Natural killer cell (primary cell): Measurements from ENCODE around the gene PIN4. TPM values are rescaled to one million over a fixed set of nuclear protein-coding genes. Genes with fewer than 3 reads are reported as not detected.

Source experiments
- ATAC-seq, 3 donors: fragments of 150-1000 bp in 2 of 3; fragments of 200-7000 bp in 1 of 3; cut with Tn5 transposase; 1 replicate in 1 of 3; 2 replicates in 2 of 3; pipeline ENCODE4 v1.10.0; 2021; ENCODE audit warnings: mild to moderate bottlenecking in 2 of 3, moderate library complexity in 2 of 3
- DNase-seq, 2 donors: peaks; one replicate each; pipeline versions ENCODE4 v3.0.0 to v3.0.0-alpha.2; 2013 to 2021; ENCODE audit warnings: mixed read lengths in 1 of 2
- H3K27ac ChIP-seq: one replicate; pipeline ENCODE4 v1.5.1; 2013; ENCODE audit warnings: mild to moderate bottlenecking, low read length
- H3K27me3 ChIP-seq: one replicate; pipeline ENCODE4 v1.6.1; 2013; ENCODE audit warnings: low read length; ENCODE audit not compliant: control insufficient read depth, insufficient read depth
- H3K36me3 ChIP-seq: one replicate; pipeline ENCODE4 v1.6.1; 2013; ENCODE audit warnings: low read length; ENCODE audit not compliant: control insufficient read depth, insufficient read depth
- H3K4me1 ChIP-seq: one replicate; pipeline ENCODE4 v1.6.1; 2013; ENCODE audit warnings: low read length; ENCODE audit not compliant: control insufficient read depth, insufficient read depth
- H3K4me3 ChIP-seq: one replicate; pipeline ENCODE4 v1.5.1; 2013; ENCODE audit warnings: low read length
- H3K9me3 ChIP-seq: one replicate; pipeline ENCODE4 v1.6.1; 2013; ENCODE audit warnings: low read length; ENCODE audit not compliant: control insufficient read depth, insufficient read depth
- H3K27ac Mint-ChIP-seq, 2 donors: one replicate each; pipeline ENCODE4 v1.8.0; 2022; ENCODE audit warnings: mild to moderate bottlenecking in 2 of 2, mixed read lengths in 2 of 2, moderate library complexity in 1 of 2
- H3K27me3 Mint-ChIP-seq, 2 donors: one replicate each; pipeline ENCODE4 v1.8.0; 2022; ENCODE audit warnings: low read depth in 2 of 2, mixed read lengths in 2 of 2
- H3K36me3 Mint-ChIP-seq: one replicate; pipeline ENCODE4 v1.8.0; 2022; ENCODE audit warnings: mixed read lengths
- H3K4me1 Mint-ChIP-seq, 2 donors: one replicate each; pipeline ENCODE4 v1.8.0; 2022; ENCODE audit warnings: mixed read lengths in 2 of 2
- H3K4me3 Mint-ChIP-seq: one replicate; pipeline ENCODE4 v1.8.0; 2022; ENCODE audit warnings: mild to moderate bottlenecking, moderate library complexity, mixed read lengths
- H3K9me3 Mint-ChIP-seq, 2 donors: one replicate each; pipeline ENCODE4 v1.8.0; 2022; ENCODE audit warnings: mixed read lengths in 2 of 2
- WGBS: methylation state at CpG from one replicate; pipeline ENCODE4 v1.1.7; 2013; ENCODE audit warnings: missing lambda C conversion rate; ENCODE audit not compliant: insufficient coverage; 5-methylcytosine and 5-hydroxymethylcytosine counted together
- intact Hi-C: fragments of 100-400 bp; cut with micrococcal nuclease; formaldehyde crosslinking; loops from one replicate; pipeline ENCODE4 v1.14.2; 2022
- total RNA-seq, 4 donors: library from RNA; stranded (reverse); fragments of 120-200 nt in 1 of 4; gene quantifications; one replicate each; pipeline versions ENCODE4 v1.2.3 to v1.2.4, GENCODE V29; 2013 to 2022
- TF ChIP-seq, protein P1 (sequence below): fragments of 200-600 bp; IDR thresholded peaks from one replicate; pipeline ENCODE4 v1.8.0; 2022; ENCODE audit warnings: antibody characterized with exemption

The PIN4 gene
- total RNA-seq, 3 donors from 2014 or later (not counting 1 experiment from before 2014, with no cell fraction given) = 5.6 to 6.2 (median 5.9) TPM

DNA sequence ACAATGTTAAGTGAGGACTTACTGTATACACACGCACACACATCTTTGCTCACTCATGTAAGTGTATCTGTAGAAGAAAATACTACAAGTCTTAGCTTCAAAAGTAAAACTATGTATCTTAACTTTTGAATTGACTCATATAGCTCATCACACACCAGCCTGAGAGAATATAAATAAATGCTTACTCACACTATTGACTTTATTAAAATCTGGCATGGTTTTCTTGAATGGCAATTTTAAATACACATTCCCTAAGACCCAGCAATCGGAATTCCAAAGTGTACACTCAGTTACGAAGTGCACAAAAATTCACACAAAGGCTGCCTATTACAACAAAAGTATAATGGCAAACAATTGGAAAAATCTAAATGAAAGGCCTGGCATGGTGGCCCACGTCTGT, 55.3 kb downstream of the PIN4 start:
- DNase-seq = no peak
- Histone ChIP-seq H3K36me3 (no peaks in the 10 kb centered on the region), H3K4me3 (no peak overlapping the region), H3K9me3 (no peaks in the 10 kb centered on the region), H3K27me3 (no peaks in the 10 kb centered on the region), H3K4me1 (peaks cover 8% of the 10 kb centered on the region), H3K27ac (no peak overlapping the region)
- Mint-ChIP-seq H3K27me3 (no peaks in the 10 kb centered on the region), H3K9me3 (no peaks in the 10 kb centered on the region), H3K4me3 (peak overlapping the region; percentile 10), H3K4me1 (no peaks in the 10 kb centered on the region), H3K27ac (no peak overlapping the region), H3K36me3 (no peaks in the 10 kb centered on the region)
- no peak for ATAC-seq
- TF ChIP-seq, protein P1, sequence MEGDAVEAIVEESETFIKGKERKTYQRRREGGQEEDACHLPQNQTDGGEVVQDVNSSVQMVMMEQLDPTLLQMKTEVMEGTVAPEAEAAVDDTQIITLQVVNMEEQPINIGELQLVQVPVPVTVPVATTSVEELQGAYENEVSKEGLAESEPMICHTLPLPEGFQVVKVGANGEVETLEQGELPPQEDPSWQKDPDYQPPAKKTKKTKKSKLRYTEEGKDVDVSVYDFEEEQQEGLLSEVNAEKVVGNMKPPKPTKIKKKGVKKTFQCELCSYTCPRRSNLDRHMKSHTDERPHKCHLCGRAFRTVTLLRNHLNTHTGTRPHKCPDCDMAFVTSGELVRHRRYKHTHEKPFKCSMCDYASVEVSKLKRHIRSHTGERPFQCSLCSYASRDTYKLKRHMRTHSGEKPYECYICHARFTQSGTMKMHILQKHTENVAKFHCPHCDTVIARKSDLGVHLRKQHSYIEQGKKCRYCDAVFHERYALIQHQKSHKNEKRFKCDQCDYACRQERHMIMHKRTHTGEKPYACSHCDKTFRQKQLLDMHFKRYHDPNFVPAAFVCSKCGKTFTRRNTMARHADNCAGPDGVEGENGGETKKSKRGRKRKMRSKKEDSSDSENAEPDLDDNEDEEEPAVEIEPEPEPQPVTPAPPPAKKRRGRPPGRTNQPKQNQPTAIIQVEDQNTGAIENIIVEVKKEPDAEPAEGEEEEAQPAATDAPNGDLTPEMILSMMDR = no peak
- intact Hi-C loops = no loop called here
- 100% methylated on average over 3 of the region's 4 CpGs for WGBS

DNA sequence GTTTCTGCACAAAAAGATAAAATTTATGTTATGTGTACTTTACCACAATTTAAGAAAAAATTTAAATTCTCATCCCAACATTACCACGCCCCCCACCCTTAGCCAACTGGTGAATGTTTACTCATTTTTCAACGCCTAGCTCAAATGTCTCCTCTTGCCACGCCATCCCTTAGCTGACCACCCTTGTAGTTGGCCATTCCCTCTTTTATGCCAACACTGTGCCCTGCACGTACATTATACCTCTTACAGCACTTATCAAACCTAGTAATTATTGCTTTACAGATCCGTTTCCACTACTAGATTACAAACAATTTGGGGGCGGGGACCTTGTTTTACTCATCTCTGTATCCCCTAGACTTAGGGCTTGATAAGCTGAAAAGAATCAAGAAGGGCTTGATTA, 56.6 kb downstream of the PIN4 start:
- no peak for ATAC-seq
- H3K27ac Mint-ChIP-seq = no peak overlapping the region
- WGBS = 49% methylated on average over 6 of the region's 6 CpGs

DNA sequence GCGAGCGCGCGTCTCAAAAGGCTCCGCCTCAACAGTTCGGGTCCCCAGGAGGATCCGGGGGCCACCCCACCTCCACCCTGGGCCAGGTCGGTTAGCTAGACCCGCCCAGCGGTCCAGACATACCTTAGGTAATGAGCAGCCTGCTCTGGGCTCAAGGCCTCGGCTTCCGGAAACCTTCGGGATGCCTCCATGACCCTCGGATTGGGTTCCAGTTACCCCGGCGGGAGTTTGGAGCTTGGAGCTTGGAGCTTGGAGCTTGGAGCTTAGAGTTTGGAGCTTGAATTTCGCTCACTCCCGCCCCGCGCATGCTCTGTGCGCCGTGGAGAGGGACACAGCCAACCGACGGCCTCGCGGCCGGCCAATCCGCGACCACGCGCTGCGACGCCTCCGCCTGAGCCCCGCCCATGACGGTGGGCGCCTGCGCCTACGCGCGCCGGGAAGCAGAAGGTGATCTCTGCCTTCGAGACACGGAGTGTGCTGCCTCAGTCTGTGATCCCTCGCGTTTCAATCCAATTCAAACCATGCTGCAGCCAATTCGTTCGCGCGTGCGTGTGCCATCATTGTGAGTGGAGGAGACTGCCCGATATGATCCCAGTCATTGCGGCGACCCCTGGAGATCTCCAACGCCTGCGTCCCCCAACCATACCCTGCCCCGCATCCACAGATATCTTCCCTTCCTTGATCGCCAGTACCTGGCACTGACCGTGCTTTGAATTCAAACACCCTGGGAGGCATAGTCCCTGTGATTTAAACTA, 57.3 kb downstream of the PIN4 start, which contains the start of gene ERCC6L:
Gene ERCC6L (minus strand): TSS at position 307 of the 755 bp plus-strand sequence. CDS start 116 bp downstream, at position 191.
- Mint-ChIP-seq H3K9me3 (no peaks in the 10 kb centered on the region), H3K36me3 (no peaks in the 10 kb centered on the region), H3K27me3 (no peaks in the 10 kb centered on the region), H3K4me1 (no peaks in the 10 kb centered on the region), H3K4me3 (peak within 1 kb of the TSS; percentile 69), H3K27ac (peak within 1 kb of the TSS in 1 of 2 donors; percentile 73)
- peak within 1 kb of the TSS; percentile 30 for H3K27ac ChIP-seq
- no peaks in the 10 kb centered on the region for H3K9me3 ChIP-seq
- TF ChIP-seq, protein P1 = no peak
- peak; percentile 75 to 91 for DNase-seq
- ATAC-seq = peak; percentile 99 to 100 (median 99)
- intact Hi-C loops = no loop called here
- H3K36me3 ChIP-seq = no peaks in the 10 kb centered on the region
- no peaks in the 10 kb centered on the region for H3K27me3 ChIP-seq
- WGBS = 6% methylated on average over 58 of the region's 59 CpGs
- peaks cover 8% of the 10 kb centered on the region for H3K4me1 ChIP-seq
- H3K4me3 ChIP-seq = peak within 1 kb of the TSS; percentile 53

More for the DNA sequence above, 56.6 kb downstream of the PIN4 start:
- Mint-ChIP-seq H3K4me3 (peak overlapping the region; percentile 69), H3K27me3 (no peaks in the 10 kb centered on the region), H3K4me1 (no peaks in the 10 kb centered on the region), H3K36me3 (no peaks in the 10 kb centered on the region), H3K9me3 (no peaks in the 10 kb centered on the region)
- no peaks in the 10 kb centered on the region for H3K9me3 ChIP-seq
- TF ChIP-seq, protein P1 = no peak
- no peaks in the 10 kb centered on the region for H3K27me3 ChIP-seq
- H3K27ac ChIP-seq = no peak overlapping the region
- intact Hi-C loops = no loop called here
- H3K36me3 ChIP-seq = no peaks in the 10 kb centered on the region
- peaks cover 8% of the 10 kb centered on the region for H3K4me1 ChIP-seq
- H3K4me3 ChIP-seq = no peak overlapping the region
- no peak for DNase-seq
